ENCODE results near the gene TDP2. TPM values are rescaled to one million over a fixed set of nuclear protein-coding genes. Genes with fewer than 3 reads are reported as not detected.
"Not testable (repeated sequence)": the region's sequence is repeated elsewhere in the genome, so short reads cannot be mapped to it uniquely, and the experiment has no call there.

The TDP2 gene
- total RNA-seq, 1 experiment from 2014 or later, result 113 TPM

- no peak for DNase-seq (ENCODE audit: extremely low read depth, low read depth)
Measured at GRCh38 chr6:24655215-24655614, 11.5 kb downstream of the TDP2 start.

GRCh38 chr6:24650365-24650764 lies 16.3 kb downstream of the TDP2 start:
- DNase-seq (ENCODE audit: extremely low read depth, low read depth), result no peak

GRCh38 chr6:24649691-24650090 lies 17.0 kb downstream of the TDP2 start:
- DNase-seq (ENCODE audit: extremely low read depth, low read depth), result no peak

GRCh38 chr6:24648276-24648675 lies 18.4 kb downstream of the TDP2 start:
- DNase-seq (ENCODE audit: extremely low read depth, low read depth), result no peak

GRCh38 chr6:24646771-24647170 lies 19.9 kb downstream of the TDP2 start:
- DNase-seq (ENCODE audit: extremely low read depth, low read depth), result no peak

GRCh38 chr6:24644377-24644776 lies 22.3 kb downstream of the TDP2 start:
- DNase-seq (ENCODE audit: extremely low read depth, low read depth), result no peak

- DNase-seq (ENCODE audit: extremely low read depth, low read depth), result no peak
Measured at GRCh38 chr6:24643920-24644319, 22.8 kb downstream of the TDP2 start.

- DNase-seq (ENCODE audit: extremely low read depth, low read depth), result no peak
Measured at GRCh38 chr6:24642061-24642460, 24.6 kb downstream of the TDP2 start.

- not testable (repeated sequence) for DNase-seq (ENCODE audit: extremely low read depth, low read depth)
Measured at GRCh38 chr6:24640631-24641030, 26.1 kb downstream of the TDP2 start.

GRCh38 chr6:24640166-24640565 lies 26.5 kb downstream of the TDP2 start:
- no peak for DNase-seq (ENCODE audit: extremely low read depth, low read depth)

GRCh38 chr6:24636681-24637080 lies 30.0 kb downstream of the TDP2 start:
- DNase-seq (ENCODE audit: extremely low read depth, low read depth), result no peak

- DNase-seq (ENCODE audit: extremely low read depth, low read depth), result no peak
Measured at GRCh38 chr6:24632573-24632972, 34.1 kb downstream of the TDP2 start.

GRCh38 chr6:24631671-24632070 lies 35.0 kb downstream of the TDP2 start:
- DNase-seq (ENCODE audit: extremely low read depth, low read depth), result no peak

GRCh38 chr6:24630856-24631505 lies 35.7 kb downstream of the TDP2 start:
- no peak for DNase-seq (ENCODE audit: extremely low read depth, low read depth)

- DNase-seq (ENCODE audit: extremely low read depth, low read depth), result no peak
Measured at GRCh38 chr6:24621626-24622289, 44.9 kb downstream of the TDP2 start.

GRCh38 chr6:24620637-24621036 lies 46.1 kb downstream of the TDP2 start:
- no peak for DNase-seq (ENCODE audit: extremely low read depth, low read depth)

GRCh38 chr6:24619661-24620060 lies 47.0 kb downstream of the TDP2 start:
- no peak for DNase-seq (ENCODE audit: extremely low read depth, low read depth)

- no peak for DNase-seq (ENCODE audit: extremely low read depth, low read depth)
Measured at GRCh38 chr6:24614648-24615047, 52.1 kb downstream of the TDP2 start.

GRCh38 chr6:24614043-24614420 lies 52.7 kb downstream of the TDP2 start:
- no peak for DNase-seq (ENCODE audit: extremely low read depth, low read depth)

GRCh38 chr6:24613361-24614042 lies 53.2 kb downstream of the TDP2 start:
- DNase-seq (ENCODE audit: extremely low read depth, low read depth), result no peak

- DNase-seq (ENCODE audit: extremely low read depth, low read depth), result no peak
Measured at GRCh38 chr6:24610672-24611071, 56.0 kb downstream of the TDP2 start.

Measured in NCI-H460 (cell line).